Measurements from ENCODE around the gene NAGLU.

DNA sequence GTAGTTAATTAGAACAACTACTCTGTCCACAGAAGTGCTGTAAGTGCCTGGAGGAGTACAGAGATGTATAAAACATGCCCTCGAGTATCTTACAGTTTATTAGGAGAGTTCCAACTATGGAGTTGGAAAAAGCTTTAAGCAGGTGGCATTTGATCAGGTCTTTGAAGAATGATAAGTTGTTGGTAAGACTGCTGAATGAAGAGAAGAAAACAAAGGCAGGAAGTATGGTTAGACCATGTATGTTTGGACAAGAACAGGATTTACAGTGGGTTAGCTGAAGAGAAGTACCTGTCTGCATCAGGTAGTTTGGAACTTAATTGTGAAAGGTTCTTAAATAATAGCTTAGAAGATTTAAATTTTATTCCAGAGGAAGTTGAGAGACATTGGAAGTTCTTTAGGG lies 48.0 kb upstream of the NAGLU start:
- TF ChIP-seq RFX5 (IDR thresholded peaks at IDR 0.05) (no peak), POLR2A (IDR thresholded peaks at IDR 0.05; ENCODE audit: low read length) (no peak), CHD2 (IDR thresholded peaks at IDR 0.05; ENCODE audit: low read length, partially characterized antibody) (no peak), CTCF (IDR thresholded peaks at IDR 0.05) (no peak), SMC3 (IDR thresholded peaks at IDR 0.05) (no peak)

Data from A549 (cell line).